Fibroblast of skin of left quadriceps (primary cell): ENCODE data around the gene OR1J1.

ENCODE experiments used
- DNase-seq, 2 experiments: peaks; one replicate each; pipeline ENCODE4 v3.0.0-alpha.2; 2013; ENCODE audit warnings: low read depth in 2 of 2

Gene OR1J1

GRCh38 chr9:122445155-122445749, 32.5 kb downstream of the OR1J1 start:
- DNase-seq, result peak; percentile 34 to 35

- peak; percentile 40 for DNase-seq
These were observed 33.5 kb downstream of the OR1J1 start for GRCh38 chr9:122444041-122444733.

- DNase-seq, result no peak
These were observed 35.2 kb downstream of the OR1J1 start for GRCh38 chr9:122442568-122442967.
